SK-N-SH treated with all-trans-retinoic acid at 6 μM for 48 hours (cell line): ENCODE data around the gene MPC1.

ENCODE experiments used
- ESRRG ChIP-seq: fragments of 250-450 bp; sonication (Bioruptor Pico); IDR thresholded peaks from 2 replicates; pipeline ENCODE4 v1.6.1; 2021; ENCODE audit warnings: mild to moderate bottlenecking
- GLIS3 ChIP-seq: fragments of 250-450 bp; sonication (Bioruptor Pico); IDR thresholded peaks from 2 replicates; pipeline ENCODE4 v1.5.0; 2020; ENCODE audit warnings: mild to moderate bottlenecking, moderate library complexity
- ZC3H10 ChIP-seq: fragments of 250-450 bp; sonication (Bioruptor Pico); IDR thresholded peaks from 2 replicates; pipeline ENCODE4 v1.5.1; 2021; ENCODE audit warnings: mild to moderate bottlenecking, moderate library complexity
- ZFP30 ChIP-seq: fragments of 450-650 bp; formaldehyde crosslinking; IDR thresholded peaks from 2 replicates; pipeline ENCODE4 v1.5.0; 2022; ENCODE audit warnings: mild to moderate bottlenecking, moderate library complexity

GRCh38 chr6:166353507-166353906 lies 29.2 kb downstream of the MPC1 start:
- TF ChIP-seq ZC3H10 (CRISPR knock-in tag) (no peak), GLIS3 (CRISPR knock-in tag) (no peak), ZFP30 (CRISPR knock-in tag) (no peak), ESRRG (CRISPR knock-in tag) (no peak)
